ENCODE measurements around the gene C3orf18. TPM values are rescaled to one million over a fixed set of nuclear protein-coding genes. Genes with fewer than 3 reads are reported as not detected.
A peak's percentile ranks its signal among the peaks of the same experiment; 100 is the strongest.

C3orf18 gene
- total RNA-seq, 1 experiment from 2014 or later: 0.15 TPM

- no peak overlapping the region for H3K4me2 ChIP-seq (ENCODE audit: low read depth, low read length, poor library complexity, severe bottlenecking)
- H3K9ac ChIP-seq (ENCODE audit: low read length): no peak overlapping the region
- H3K27ac ChIP-seq (ENCODE audit: low read length): no peak overlapping the region
- no peaks in the 10 kb centered on the region for H3K9me3 ChIP-seq (ENCODE audit: low read length)
- no peaks in the 10 kb centered on the region for H3K36me3 ChIP-seq (ENCODE audit: insufficient read depth, low read length)
- no peaks in the 10 kb centered on the region for H3K27me3 ChIP-seq (ENCODE audit: low read length)
- no peaks in the 10 kb centered on the region for H4K20me1 ChIP-seq (ENCODE audit: insufficient read depth, low read depth, low read length)
- H3K9me2 ChIP-seq (replicated peaks; ENCODE audit: insufficient read depth, low read length): no peaks in the 10 kb centered on the region
- H3K79me2 ChIP-seq (ENCODE audit: low read length): no peaks in the 10 kb centered on the region
- DNase-seq: peak; percentile 80
- no peaks in the 10 kb centered on the region for H3K4me1 ChIP-seq (ENCODE audit: low read length)
- H3K4me3 ChIP-seq (ENCODE audit: low read length): no peak overlapping the region
- no peak overlapping the region for H2AFZ ChIP-seq (ENCODE audit: low read length)
These were observed 25.1 kb downstream of the C3orf18 start for GRCh38 chr3:50542177-50543034.

GRCh38 chr3:50539356-50540286 is 27.9 kb downstream of the C3orf18 start:
- Histone ChIP-seq H3K4me2 (ENCODE audit: low read depth, low read length, poor library complexity, severe bottlenecking) (no peak overlapping the region), H3K27me3 (ENCODE audit: low read length) (no peaks in the 10 kb centered on the region), H3K9me3 (ENCODE audit: low read length) (no peaks in the 10 kb centered on the region), H3K9ac (ENCODE audit: low read length) (no peak overlapping the region), H4K20me1 (ENCODE audit: insufficient read depth, low read depth, low read length) (no peaks in the 10 kb centered on the region), H3K9me2 (replicated peaks; ENCODE audit: insufficient read depth, low read length) (no peaks in the 10 kb centered on the region), H3K27ac (ENCODE audit: low read length) (no peak overlapping the region), H3K4me3 (ENCODE audit: low read length) (no peak overlapping the region), H2AFZ (ENCODE audit: low read length) (no peak overlapping the region), H3K79me2 (ENCODE audit: low read length) (no peaks in the 10 kb centered on the region), H3K36me3 (ENCODE audit: insufficient read depth, low read length) (no peaks in the 10 kb centered on the region), H3K4me1 (ENCODE audit: low read length) (no peaks in the 10 kb centered on the region)
- DNase-seq: no peak

GRCh38 chr3:50537421-50538129 is 30.0 kb downstream of the C3orf18 start:
- H3K36me3 ChIP-seq (ENCODE audit: insufficient read depth, low read length): no peaks in the 10 kb centered on the region
- no peak overlapping the region for H2AFZ ChIP-seq (ENCODE audit: low read length)
- H3K27me3 ChIP-seq (ENCODE audit: low read length): no peaks in the 10 kb centered on the region

DNA sequence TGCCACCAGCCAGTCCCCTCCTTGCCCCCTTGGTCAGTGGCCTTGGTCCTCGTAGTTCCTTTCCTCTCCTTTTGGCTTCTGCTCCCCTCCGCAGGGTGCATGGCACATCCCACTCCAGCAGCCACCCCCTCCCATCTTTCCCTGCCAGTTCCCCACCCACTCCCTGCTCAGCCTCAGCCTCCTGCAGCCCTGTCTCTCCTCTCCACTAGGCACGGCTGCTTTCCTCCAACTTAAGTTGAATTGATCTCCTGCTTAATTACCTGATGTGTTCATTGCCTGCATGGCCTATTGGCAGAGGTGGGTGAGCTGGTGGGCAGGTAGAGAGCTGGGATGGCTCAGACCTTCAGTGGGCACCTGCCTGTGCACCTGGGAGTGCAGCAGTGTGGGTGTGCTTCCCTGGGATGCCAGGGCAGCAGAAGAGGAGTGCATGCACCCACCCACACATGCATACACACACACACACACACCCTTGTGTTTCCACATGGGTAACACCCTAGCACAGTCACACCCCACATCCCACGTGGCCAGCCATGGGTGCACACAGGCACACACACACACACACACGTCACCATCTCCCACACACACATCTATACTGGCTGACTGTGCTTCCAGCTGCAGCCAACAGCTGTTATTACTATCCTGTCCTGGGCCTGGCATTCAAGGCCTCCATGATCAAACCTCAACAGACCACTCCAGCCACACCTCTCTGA is 30.9 kb downstream of the C3orf18 start:
- Histone ChIP-seq H2AFZ (ENCODE audit: low read length) (no peak overlapping the region), H3K4me2 (ENCODE audit: low read depth, low read length, poor library complexity, severe bottlenecking) (no peak overlapping the region), H4K20me1 (ENCODE audit: insufficient read depth, low read depth, low read length) (no peaks in the 10 kb centered on the region), H3K27me3 (ENCODE audit: low read length) (no peaks in the 10 kb centered on the region), H3K9me3 (ENCODE audit: low read length) (no peaks in the 10 kb centered on the region), H3K9me2 (replicated peaks; ENCODE audit: insufficient read depth, low read length) (no peaks in the 10 kb centered on the region), H3K9ac (ENCODE audit: low read length) (no peak overlapping the region), H3K79me2 (ENCODE audit: low read length) (no peaks in the 10 kb centered on the region), H3K27ac (ENCODE audit: low read length) (no peak overlapping the region), H3K4me1 (ENCODE audit: low read length) (no peaks in the 10 kb centered on the region), H3K4me3 (ENCODE audit: low read length) (no peak overlapping the region), H3K36me3 (ENCODE audit: insufficient read depth, low read length) (no peaks in the 10 kb centered on the region)
- no peak for DNase-seq

More at GRCh38 chr3:50537421-50538129, 30.0 kb downstream of the C3orf18 start:
- no peak overlapping the region for H3K4me2 ChIP-seq (ENCODE audit: low read depth, low read length, poor library complexity, severe bottlenecking)
- H3K9me2 ChIP-seq (replicated peaks; ENCODE audit: insufficient read depth, low read length): no peaks in the 10 kb centered on the region
- no peak for DNase-seq
- no peak overlapping the region for H3K4me3 ChIP-seq (ENCODE audit: low read length)
- H3K9ac ChIP-seq (ENCODE audit: low read length): no peak overlapping the region
- no peaks in the 10 kb centered on the region for H4K20me1 ChIP-seq (ENCODE audit: insufficient read depth, low read depth, low read length)
- no peaks in the 10 kb centered on the region for H3K79me2 ChIP-seq (ENCODE audit: low read length)
- no peak overlapping the region for H3K27ac ChIP-seq (ENCODE audit: low read length)
- H3K4me1 ChIP-seq (ENCODE audit: low read length): no peaks in the 10 kb centered on the region
- H3K9me3 ChIP-seq (ENCODE audit: low read length): no peaks in the 10 kb centered on the region

DNA sequence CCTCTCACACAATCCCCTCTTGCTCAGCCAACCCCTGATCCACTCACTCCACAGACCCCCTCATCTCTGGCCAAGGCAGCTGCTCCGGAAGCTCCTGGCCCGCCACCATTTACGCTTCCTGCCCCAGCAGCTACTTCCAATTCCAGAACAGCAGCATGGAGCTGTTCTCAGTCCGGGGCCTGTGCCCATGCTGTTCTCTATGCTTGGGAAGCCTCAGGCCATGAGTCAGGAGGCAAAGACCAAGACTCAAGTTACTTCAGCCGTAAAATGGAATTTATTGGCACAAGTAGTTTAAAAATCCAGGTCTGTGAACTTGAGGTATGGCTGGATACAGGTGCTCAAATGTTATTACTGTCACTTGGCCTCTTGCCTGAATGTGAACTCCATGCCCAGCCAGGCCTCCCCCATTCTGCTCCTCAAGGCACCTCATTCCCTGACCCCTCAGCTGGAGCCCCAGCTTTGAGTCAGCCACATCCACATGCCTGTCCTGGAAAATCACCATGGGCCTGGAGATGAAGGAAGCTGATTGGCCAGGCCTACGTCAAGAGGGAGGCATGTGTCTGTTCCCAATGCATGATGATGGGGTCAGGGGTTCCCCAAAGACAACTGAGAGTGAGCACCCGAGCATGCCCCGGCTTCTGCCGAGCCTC is 32.7 kb downstream of the C3orf18 start:
- no peak overlapping the region for H3K27ac ChIP-seq (ENCODE audit: low read length)
- DNase-seq: no peak
- H3K27me3 ChIP-seq (ENCODE audit: low read length): no peaks in the 10 kb centered on the region

DNA sequence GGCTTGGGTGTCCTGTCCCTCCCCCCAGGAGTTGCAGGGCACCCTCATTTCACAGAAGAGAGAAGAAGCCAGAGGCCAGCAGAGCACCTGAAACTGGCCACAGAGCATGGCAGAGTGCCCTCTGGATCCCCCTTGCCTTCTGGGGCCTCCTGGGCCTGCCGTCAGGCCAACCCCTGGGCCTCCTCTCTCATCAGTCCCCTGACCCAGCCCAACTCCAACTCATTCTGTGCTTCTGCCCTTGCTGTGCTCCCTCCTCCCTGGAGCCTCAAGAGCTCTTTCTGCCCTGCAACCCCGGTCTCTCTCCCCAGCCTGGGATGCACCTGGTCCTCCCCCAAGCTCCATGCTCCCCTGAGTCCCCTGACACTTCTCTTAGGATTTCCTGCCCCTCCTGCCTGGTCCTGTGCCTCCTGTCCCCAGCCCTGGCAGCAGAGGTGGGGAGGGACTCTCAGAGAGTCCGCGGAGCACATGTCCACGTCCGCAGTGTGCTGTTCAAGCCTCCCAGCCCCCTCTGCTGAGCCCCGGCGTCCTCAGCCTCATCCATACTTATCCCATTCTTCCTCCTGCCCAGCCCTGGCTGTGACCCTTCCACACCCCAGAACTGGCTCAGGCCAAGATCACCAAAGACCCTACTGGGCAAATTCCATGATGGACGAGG is 33.6 kb downstream of the C3orf18 start:
- H3K9me2 ChIP-seq (replicated peaks; ENCODE audit: insufficient read depth, low read length): no peaks in the 10 kb centered on the region
- H3K9ac ChIP-seq (ENCODE audit: low read length): no peak overlapping the region
- H2AFZ ChIP-seq (ENCODE audit: low read length): no peak overlapping the region
- no peaks in the 10 kb centered on the region for H3K27me3 ChIP-seq (ENCODE audit: low read length)
- H3K4me1 ChIP-seq (ENCODE audit: low read length): no peaks in the 10 kb centered on the region
- H3K79me2 ChIP-seq (ENCODE audit: low read length): no peaks in the 10 kb centered on the region
- no peaks in the 10 kb centered on the region for H4K20me1 ChIP-seq (ENCODE audit: insufficient read depth, low read depth, low read length)
- no peak overlapping the region for H3K27ac ChIP-seq (ENCODE audit: low read length)
- H3K9me3 ChIP-seq (ENCODE audit: low read length): no peaks in the 10 kb centered on the region
- H3K4me2 ChIP-seq (ENCODE audit: low read depth, low read length, poor library complexity, severe bottlenecking): no peak overlapping the region
- H3K4me3 ChIP-seq (ENCODE audit: low read length): no peak overlapping the region
- DNase-seq: no peak
- H3K36me3 ChIP-seq (ENCODE audit: insufficient read depth, low read length): no peaks in the 10 kb centered on the region

More for the DNA sequence above, 32.7 kb downstream of the C3orf18 start:
- no peaks in the 10 kb centered on the region for H3K9me3 ChIP-seq (ENCODE audit: low read length)
- H4K20me1 ChIP-seq (ENCODE audit: insufficient read depth, low read depth, low read length): no peaks in the 10 kb centered on the region
- H3K36me3 ChIP-seq (ENCODE audit: insufficient read depth, low read length): no peaks in the 10 kb centered on the region
- no peak overlapping the region for H3K4me2 ChIP-seq (ENCODE audit: low read depth, low read length, poor library complexity, severe bottlenecking)
- H3K9ac ChIP-seq (ENCODE audit: low read length): no peak overlapping the region
- no peaks in the 10 kb centered on the region for H3K79me2 ChIP-seq (ENCODE audit: low read length)
- no peaks in the 10 kb centered on the region for H3K4me1 ChIP-seq (ENCODE audit: low read length)
- H3K9me2 ChIP-seq (replicated peaks; ENCODE audit: insufficient read depth, low read length): no peaks in the 10 kb centered on the region
- no peak overlapping the region for H3K4me3 ChIP-seq (ENCODE audit: low read length)
- no peak overlapping the region for H2AFZ ChIP-seq (ENCODE audit: low read length)

GRCh38 chr3:50533316-50533715 is 34.2 kb downstream of the C3orf18 start:
- Histone ChIP-seq H4K20me1 (ENCODE audit: insufficient read depth, low read depth, low read length) (no peaks in the 10 kb centered on the region), H2AFZ (ENCODE audit: low read length) (no peak overlapping the region), H3K27ac (ENCODE audit: low read length) (no peak overlapping the region), H3K79me2 (ENCODE audit: low read length) (no peaks in the 10 kb centered on the region), H3K9me2 (replicated peaks; ENCODE audit: insufficient read depth, low read length) (no peaks in the 10 kb centered on the region), H3K4me1 (ENCODE audit: low read length) (no peaks in the 10 kb centered on the region), H3K4me2 (ENCODE audit: low read depth, low read length, poor library complexity, severe bottlenecking) (no peak overlapping the region), H3K27me3 (ENCODE audit: low read length) (no peaks in the 10 kb centered on the region), H3K36me3 (ENCODE audit: insufficient read depth, low read length) (no peaks in the 10 kb centered on the region), H3K4me3 (ENCODE audit: low read length) (no peak overlapping the region), H3K9ac (ENCODE audit: low read length) (no peak overlapping the region), H3K9me3 (ENCODE audit: low read length) (no peaks in the 10 kb centered on the region)
- no peak for DNase-seq
